A549 (cell line): ENCODE data around the gene PNMA1.

Experiments used
- CEBPB ChIP-seq, 2 experiments: fragments of >200 bp in 1 of 2; sonication (Bioruptor Twin) in 1 of 2; formaldehyde crosslinking in 1 of 2; IDR thresholded peaks; 2 replicates each; pipeline ENCODE4 v1.6.1; 2012 to 2016
- GATA3 ChIP-seq: IDR thresholded peaks from 2 replicates; pipeline ENCODE4 v1.6.1; 2012; ENCODE audit warnings: borderline replicate concordance
- JUNB ChIP-seq: fragments of >200 bp; sonication (Bioruptor Twin); formaldehyde crosslinking; IDR thresholded peaks from 2 replicates; pipeline ENCODE4 v1.6.1; 2016
- KDM1A ChIP-seq: fragments of 200-600 bp; sonication (generic); IDR thresholded peaks from 2 replicates; pipeline ENCODE4 v1.6.1; 2016; ENCODE audit warnings: low read depth, mild to moderate bottlenecking
- MAFK ChIP-seq: fragments of 450-650 bp; IDR thresholded peaks from 2 replicates; pipeline ENCODE4 v1.6.1; 2014; ENCODE audit not compliant: partially characterized antibody
- POLR2A ChIP-seq: IDR thresholded peaks from 2 replicates; pipeline ENCODE4 v1.6.1; 2012; ENCODE audit warnings: mild to moderate bottlenecking, low read length
- RFX5 ChIP-seq: fragments of 450-650 bp; IDR thresholded peaks from 2 replicates; pipeline ENCODE4 v1.7.1; 2014; ENCODE audit warnings: antibody characterized with exemption, mild to moderate bottlenecking, moderate library complexity
- SMC3 ChIP-seq: fragments of >200 bp; sonication (Bioruptor Twin); formaldehyde crosslinking; IDR thresholded peaks from 3 replicates; pipeline ENCODE4 v1.6.1; 2018; ENCODE audit warnings: inconsistent platforms
- SREBF2 ChIP-seq: fragments of 450-650 bp; IDR thresholded peaks from 2 replicates; pipeline ENCODE4 v1.6.1; 2014; ENCODE audit warnings: mild to moderate bottlenecking, moderate library complexity
- TF ChIP-seq, protein P1 (sequence below): fragments of >200 bp; sonication (Bioruptor Twin); formaldehyde crosslinking; IDR thresholded peaks from 3 replicates; pipeline ENCODE4 v1.5.1; 2016
- TF ChIP-seq, protein P2 (sequence below): fragments of 150-350 bp; IDR thresholded peaks from 2 replicates; pipeline ENCODE4 v1.6.1; 2014; ENCODE audit warnings: low read depth, mild to moderate bottlenecking, low read length

DNA sequence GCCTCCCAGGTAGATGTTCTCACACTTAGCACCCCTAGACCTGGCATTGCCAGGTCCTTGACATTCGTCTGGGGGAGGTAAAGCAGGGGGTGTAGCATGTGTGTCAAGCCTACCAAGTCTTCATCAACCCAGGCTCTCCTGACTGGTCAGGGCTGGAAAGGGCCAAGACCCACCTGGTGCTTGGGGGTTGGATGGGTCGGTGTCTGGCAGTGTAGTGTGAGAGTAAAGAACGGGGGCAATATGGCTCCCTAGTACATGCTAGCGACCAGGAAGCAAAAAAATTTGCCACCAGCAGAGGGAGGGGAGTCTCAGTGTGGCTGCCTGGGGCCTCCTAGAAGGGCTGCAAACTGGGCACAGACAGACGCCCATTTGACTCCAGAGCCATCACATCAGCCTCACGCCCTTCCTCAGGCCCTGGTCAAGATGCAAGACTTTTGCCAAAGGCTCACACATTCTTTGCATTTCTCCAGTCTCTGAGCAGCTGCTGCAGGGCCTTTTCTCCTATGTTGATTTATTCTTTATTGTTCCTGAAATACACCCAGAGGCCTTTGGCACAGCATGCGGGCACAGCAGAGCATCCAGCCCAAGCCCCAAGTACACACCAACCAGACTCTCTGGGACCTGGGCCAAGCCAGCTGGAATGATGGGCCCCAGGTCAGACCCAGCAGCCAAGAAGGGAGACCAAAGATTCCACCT, 38.3 kb upstream of the PNMA1 start:
- TF ChIP-seq KDM1A (no peak), MAFK (no peak), SMC3 (no peak), CEBPB (IDR thresholded peaks at IDR 0.05) (no peak), SREBF2 (no peak), POLR2A (no peak), RFX5 (no peak), GATA3 (no peak), JUNB (no peak)
- TF ChIP-seq, protein P1, sequence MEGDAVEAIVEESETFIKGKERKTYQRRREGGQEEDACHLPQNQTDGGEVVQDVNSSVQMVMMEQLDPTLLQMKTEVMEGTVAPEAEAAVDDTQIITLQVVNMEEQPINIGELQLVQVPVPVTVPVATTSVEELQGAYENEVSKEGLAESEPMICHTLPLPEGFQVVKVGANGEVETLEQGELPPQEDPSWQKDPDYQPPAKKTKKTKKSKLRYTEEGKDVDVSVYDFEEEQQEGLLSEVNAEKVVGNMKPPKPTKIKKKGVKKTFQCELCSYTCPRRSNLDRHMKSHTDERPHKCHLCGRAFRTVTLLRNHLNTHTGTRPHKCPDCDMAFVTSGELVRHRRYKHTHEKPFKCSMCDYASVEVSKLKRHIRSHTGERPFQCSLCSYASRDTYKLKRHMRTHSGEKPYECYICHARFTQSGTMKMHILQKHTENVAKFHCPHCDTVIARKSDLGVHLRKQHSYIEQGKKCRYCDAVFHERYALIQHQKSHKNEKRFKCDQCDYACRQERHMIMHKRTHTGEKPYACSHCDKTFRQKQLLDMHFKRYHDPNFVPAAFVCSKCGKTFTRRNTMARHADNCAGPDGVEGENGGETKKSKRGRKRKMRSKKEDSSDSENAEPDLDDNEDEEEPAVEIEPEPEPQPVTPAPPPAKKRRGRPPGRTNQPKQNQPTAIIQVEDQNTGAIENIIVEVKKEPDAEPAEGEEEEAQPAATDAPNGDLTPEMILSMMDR, result 0 out of 3 replicates have a peak, but pooled peaks have one; percentile 10
- TF ChIP-seq, protein P2, sequence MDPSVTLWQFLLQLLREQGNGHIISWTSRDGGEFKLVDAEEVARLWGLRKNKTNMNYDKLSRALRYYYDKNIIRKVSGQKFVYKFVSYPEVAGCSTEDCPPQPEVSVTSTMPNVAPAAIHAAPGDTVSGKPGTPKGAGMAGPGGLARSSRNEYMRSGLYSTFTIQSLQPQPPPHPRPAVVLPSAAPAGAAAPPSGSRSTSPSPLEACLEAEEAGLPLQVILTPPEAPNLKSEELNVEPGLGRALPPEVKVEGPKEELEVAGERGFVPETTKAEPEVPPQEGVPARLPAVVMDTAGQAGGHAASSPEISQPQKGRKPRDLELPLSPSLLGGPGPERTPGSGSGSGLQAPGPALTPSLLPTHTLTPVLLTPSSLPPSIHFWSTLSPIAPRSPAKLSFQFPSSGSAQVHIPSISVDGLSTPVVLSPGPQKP, result no peak
